ENCODE measurements around the gene TRPC1.

- TF ChIP-seq CTCF (conservative IDR thresholded peaks at IDR 0.05; ENCODE audit: low read length) = no peak
- TF ChIP-seq EZH2phosphoT487 (IDR thresholded peaks at IDR 0.05; ENCODE audit: borderline replicate concordance) = no peak
Observed at GRCh38 chr3:142691527-142691926, 32.3 kb upstream of the TRPC1 start.

All from Loucy (cell line).